Endometrium (tissue), 2 donors: ENCODE measurements around the gene DTNA.
A peak's percentile ranks its signal among the peaks of the same experiment; 100 is the strongest.
"Not testable (repeated sequence)": the region's sequence is repeated elsewhere in the genome, so short reads cannot be mapped to it uniquely, and the experiment has no call there.

Experiments
- FAIRE-seq: peaks from 2 replicates; lab custom pipeline; 2012; peaks lifted over from hg19 to GRCh38; lab: Jason Lieb, UNC
- donor health status: control.
- donor health status: control.

The DTNA gene

GRCh38 chr18:34709750-34710441, at the start of gene DTNA:
DTNA (plus strand) TSS chr18:34710298; CDS start chr18:34755977, 45,679 bp downstream.
- FAIRE-seq = peak; percentile 92

GRCh38 chr18:34660572-34660971, 49.5 kb upstream of the DTNA start:
- no peak for FAIRE-seq

GRCh38 chr18:34661464-34662087, 48.5 kb upstream of the DTNA start:
- peak; percentile 64 for FAIRE-seq

GRCh38 chr18:34676816-34677574, 33.1 kb upstream of the DTNA start:
- no peak for FAIRE-seq

- FAIRE-seq = not testable (repeated sequence)
Observed at GRCh38 chr18:34689750-34690149, 20.3 kb upstream of the DTNA start.

GRCh38 chr18:34691614-34692013, 18.5 kb upstream of the DTNA start:
- FAIRE-seq = no peak

GRCh38 chr18:34694591-34695165, 15.4 kb upstream of the DTNA start:
- FAIRE-seq = no peak

GRCh38 chr18:34695310-34695709, 14.8 kb upstream of the DTNA start:
- no peak for FAIRE-seq

- FAIRE-seq = no peak
Observed at GRCh38 chr18:34696671-34697070, 13.4 kb upstream of the DTNA start.

- no peak for FAIRE-seq
Observed at GRCh38 chr18:34697233-34697632, 12.9 kb upstream of the DTNA start.

- no peak for FAIRE-seq
Observed at GRCh38 chr18:34697891-34698290, 12.2 kb upstream of the DTNA start.

GRCh38 chr18:34701911-34702310, 8.2 kb upstream of the DTNA start:
- no peak for FAIRE-seq

- no peak for FAIRE-seq
Observed at GRCh38 chr18:34702814-34703213, 7.3 kb upstream of the DTNA start.

- FAIRE-seq = no peak
Observed at GRCh38 chr18:34704074-34704473, 6.0 kb upstream of the DTNA start.

- no peak for FAIRE-seq
Observed at GRCh38 chr18:34704823-34705222, 5.3 kb upstream of the DTNA start.

GRCh38 chr18:34707670-34708069, 2.4 kb upstream of the DTNA start:
- FAIRE-seq = peak; percentile 89

- no peak for FAIRE-seq
Observed at GRCh38 chr18:34709104-34709503, 994 bp upstream of the DTNA start.

- FAIRE-seq = peak; percentile 63
Observed at GRCh38 chr18:34710458-34710914, 388 bp downstream of the DTNA start.

GRCh38 chr18:34710934-34711333, 836 bp downstream of the DTNA start:
- FAIRE-seq = no peak

- FAIRE-seq = not testable (repeated sequence)
Observed at GRCh38 chr18:34716111-34716510, 6.0 kb downstream of the DTNA start.

- no peak for FAIRE-seq
Observed at GRCh38 chr18:34718610-34719009, 8.5 kb downstream of the DTNA start.

GRCh38 chr18:34720220-34720619, 10.1 kb downstream of the DTNA start:
- no peak for FAIRE-seq

GRCh38 chr18:34723143-34723542, 13.0 kb downstream of the DTNA start:
- no peak for FAIRE-seq
